GM12878 (cell line): ENCODE measurements around the gene WWC2. TPM values are rescaled to one million over a fixed set of nuclear protein-coding genes. Genes with fewer than 3 reads are reported as not detected.

Experiments
- BACH1 ChIP-seq: fragments of 450-650 bp; IDR thresholded peaks from 2 replicates; pipeline ENCODE4 v1.6.1; 2017; ENCODE audit warnings: mild to moderate bottlenecking, borderline replicate concordance
- HDGF ChIP-seq: fragments of 450-650 bp; IDR thresholded peaks from 2 replicates; pipeline ENCODE4 v1.6.1; 2016; ENCODE audit warnings: antibody characterized with exemption
- PBX3 ChIP-seq: IDR thresholded peaks from 2 replicates; pipeline ENCODE4 v1.6.1; 2011; ENCODE audit warnings: mild to moderate bottlenecking, low read depth, low read length, moderate library complexity; ENCODE audit not compliant: insufficient replicate concordance
- RELB ChIP-seq: fragments of 450-650 bp; IDR thresholded peaks from 2 replicates; pipeline ENCODE4 v1.6.1; 2017; ENCODE audit warnings: low read depth, mild to moderate bottlenecking, moderate library complexity
- TBL1XR1 ChIP-seq: IDR thresholded peaks from 2 replicates; pipeline ENCODE4 v1.6.1; 2012; ENCODE audit warnings: low read depth, low read length, improper control_type of control experiment
- polyA plus RNA-seq, 11 experiments: library from polyadenylated mRNA; depleted of rRNA in 4 of 11; unstranded in 6 of 11; stranded (reverse) in 5 of 11; fragments of >200 nt; fragmentation: Nextera tagmentation in 4 of 11; fragmentation: Illumina TruSeq in 1 of 11; extraction: Ambion mirVana in 4 of 11; extraction: Trizol in 1 of 11; gene quantifications; 1 replicate in 1 of 11; 2 replicates in 10 of 11; pipeline versions ENCODE4 v1.2.1 to v1.2.3, GENCODE V29; 2011 to 2016; ENCODE audit warnings: inconsistent platforms in 2 of 11, missing spikeins in 2 of 11, low read depth in 1 of 11
- total RNA-seq, 4 experiments: library from RNA; depleted of rRNA in 3 of 4; stranded (reverse); fragments of >200 nt in 3 of 4; fragmentation: Illumina TruSeq in 1 of 4; extraction: Trizol in 1 of 4; gene quantifications; 2 replicates each; pipeline versions ENCODE4 v1.2.1 to v1.2.3, GENCODE V29; 2013 to 2021
- TF ChIP-seq, protein P1 (sequence below): IDR thresholded peaks from 2 replicates; pipeline ENCODE4 v1.6.1; 2012; ENCODE audit warnings: low read length, inconsistent platforms
- TF ChIP-seq, protein P2 (sequence below): IDR thresholded peaks from 2 replicates; pipeline ENCODE4 v1.6.1; 2012; ENCODE audit warnings: low read depth, low read length, improper control_type of control experiment
- TF ChIP-seq, protein P3 (sequence below): fragments of 450-650 bp; IDR thresholded peaks from 2 replicates; pipeline ENCODE4 v1.6.1; 2016; ENCODE audit warnings: mild to moderate bottlenecking

Gene WWC2
- total and polyA plus RNA-seq, 10 of the 15 experiments (the other 5 are each of a cell fraction or from before 2014, with no cell fraction given): 0.02 to 0.72 (median 0.06) TPM; not detected in 3

- TF ChIP-seq, protein P1, sequence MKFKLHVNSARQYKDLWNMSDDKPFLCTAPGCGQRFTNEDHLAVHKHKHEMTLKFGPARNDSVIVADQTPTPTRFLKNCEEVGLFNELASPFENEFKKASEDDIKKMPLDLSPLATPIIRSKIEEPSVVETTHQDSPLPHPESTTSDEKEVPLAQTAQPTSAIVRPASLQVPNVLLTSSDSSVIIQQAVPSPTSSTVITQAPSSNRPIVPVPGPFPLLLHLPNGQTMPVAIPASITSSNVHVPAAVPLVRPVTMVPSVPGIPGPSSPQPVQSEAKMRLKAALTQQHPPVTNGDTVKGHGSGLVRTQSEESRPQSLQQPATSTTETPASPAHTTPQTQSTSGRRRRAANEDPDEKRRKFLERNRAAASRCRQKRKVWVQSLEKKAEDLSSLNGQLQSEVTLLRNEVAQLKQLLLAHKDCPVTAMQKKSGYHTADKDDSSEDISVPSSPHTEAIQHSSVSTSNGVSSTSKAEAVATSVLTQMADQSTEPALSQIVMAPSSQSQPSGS: no peak
- TF ChIP-seq BACH1 (no peak), RELB (no peak), PBX3 (no peak), TBL1XR1 (no peak), HDGF (no peak)
- TF ChIP-seq, protein P2, sequence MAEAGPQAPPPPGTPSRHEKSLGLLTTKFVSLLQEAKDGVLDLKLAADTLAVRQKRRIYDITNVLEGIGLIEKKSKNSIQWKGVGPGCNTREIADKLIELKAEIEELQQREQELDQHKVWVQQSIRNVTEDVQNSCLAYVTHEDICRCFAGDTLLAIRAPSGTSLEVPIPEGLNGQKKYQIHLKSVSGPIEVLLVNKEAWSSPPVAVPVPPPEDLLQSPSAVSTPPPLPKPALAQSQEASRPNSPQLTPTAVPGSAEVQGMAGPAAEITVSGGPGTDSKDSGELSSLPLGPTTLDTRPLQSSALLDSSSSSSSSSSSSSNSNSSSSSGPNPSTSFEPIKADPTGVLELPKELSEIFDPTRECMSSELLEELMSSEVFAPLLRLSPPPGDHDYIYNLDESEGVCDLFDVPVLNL: no peak
- TF ChIP-seq, protein P3, sequence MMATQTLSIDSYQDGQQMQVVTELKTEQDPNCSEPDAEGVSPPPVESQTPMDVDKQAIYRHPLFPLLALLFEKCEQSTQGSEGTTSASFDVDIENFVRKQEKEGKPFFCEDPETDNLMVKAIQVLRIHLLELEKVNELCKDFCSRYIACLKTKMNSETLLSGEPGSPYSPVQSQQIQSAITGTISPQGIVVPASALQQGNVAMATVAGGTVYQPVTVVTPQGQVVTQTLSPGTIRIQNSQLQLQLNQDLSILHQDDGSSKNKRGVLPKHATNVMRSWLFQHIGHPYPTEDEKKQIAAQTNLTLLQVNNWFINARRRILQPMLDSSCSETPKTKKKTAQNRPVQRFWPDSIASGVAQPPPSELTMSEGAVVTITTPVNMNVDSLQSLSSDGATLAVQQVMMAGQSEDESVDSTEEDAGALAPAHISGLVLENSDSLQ: no peak
- TF ChIP-seq, all 136 proteins: peak for 0
Observed at GRCh38 chr4:183153190-183153916, 54.3 kb downstream of the WWC2 start (continued).
